ENCODE results near the gene RYR2. TPM values are rescaled to one million over a fixed set of nuclear protein-coding genes. Genes with fewer than 3 reads are reported as not detected.
"Not testable (repeated sequence)": the region's sequence is repeated elsewhere in the genome, so short reads cannot be mapped to it uniquely, and the experiment has no call there.

Gene RYR2
- total RNA-seq, 1 donor = not detected

DNA sequence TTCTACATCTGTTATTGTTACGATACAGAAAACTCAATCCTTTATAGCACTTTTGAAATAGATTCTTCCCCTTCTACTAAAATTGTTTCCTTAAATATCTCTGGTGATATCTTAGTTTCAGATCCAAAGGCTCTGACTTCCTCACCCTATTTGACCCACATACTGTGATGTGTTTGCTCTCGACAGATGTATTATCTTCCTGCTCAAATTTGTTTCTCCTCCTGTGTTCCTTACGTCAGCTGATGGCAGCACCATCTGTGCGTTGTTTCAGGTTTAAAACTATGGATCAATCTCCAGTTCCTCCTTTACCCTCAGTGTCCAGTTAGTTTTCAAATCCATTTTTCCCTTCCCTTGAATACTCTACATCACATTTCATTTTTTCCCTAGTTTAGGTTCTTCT is 274.4 kb downstream of the RYR2 start:
- no peak for DNase-seq (ENCODE audit: low read depth in 2 of 3, low spot score in 2 of 3)

DNA sequence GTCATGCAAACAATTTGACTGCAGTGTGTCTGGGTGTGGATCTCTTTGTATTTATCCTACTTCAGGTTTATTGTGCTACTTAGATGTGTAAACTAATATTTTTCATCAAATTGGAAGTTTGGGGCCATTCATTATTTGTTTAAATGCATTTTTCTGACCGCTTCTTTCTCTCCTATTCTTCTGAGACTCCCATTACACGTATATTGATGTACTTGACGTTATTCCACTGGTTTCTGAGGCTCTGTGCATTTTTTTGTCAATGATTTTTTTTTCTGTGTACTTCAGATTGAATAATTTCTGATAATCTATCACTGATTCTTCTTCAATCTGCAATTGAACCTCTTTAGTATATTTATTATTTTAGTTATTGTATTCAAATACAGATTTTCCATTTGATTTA is 276.8 kb downstream of the RYR2 start:
- DNase-seq (ENCODE audit: low read depth in 2 of 3, low spot score in 2 of 3) = no peak

DNA sequence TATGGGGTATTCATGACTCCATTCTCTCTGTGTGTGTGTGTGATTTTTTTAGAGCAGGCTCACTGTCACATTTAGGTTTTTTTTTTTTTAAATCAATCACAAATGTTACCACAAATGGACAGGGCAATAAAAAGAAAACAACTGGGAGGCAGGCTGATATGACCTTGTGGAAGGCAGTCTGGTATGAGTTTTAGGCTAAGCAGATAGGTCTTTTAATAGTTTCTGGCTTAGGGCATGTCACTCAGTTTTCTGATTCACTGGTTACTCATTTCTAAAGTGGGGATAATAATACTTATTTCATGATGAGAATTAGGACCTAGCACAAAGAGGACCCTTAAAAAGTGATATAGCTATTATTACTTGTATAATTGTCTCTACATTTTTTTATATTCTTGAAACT is 278.9 kb downstream of the RYR2 start:
- no peak for DNase-seq (ENCODE audit: low read depth in 2 of 3, low spot score in 2 of 3)

DNA sequence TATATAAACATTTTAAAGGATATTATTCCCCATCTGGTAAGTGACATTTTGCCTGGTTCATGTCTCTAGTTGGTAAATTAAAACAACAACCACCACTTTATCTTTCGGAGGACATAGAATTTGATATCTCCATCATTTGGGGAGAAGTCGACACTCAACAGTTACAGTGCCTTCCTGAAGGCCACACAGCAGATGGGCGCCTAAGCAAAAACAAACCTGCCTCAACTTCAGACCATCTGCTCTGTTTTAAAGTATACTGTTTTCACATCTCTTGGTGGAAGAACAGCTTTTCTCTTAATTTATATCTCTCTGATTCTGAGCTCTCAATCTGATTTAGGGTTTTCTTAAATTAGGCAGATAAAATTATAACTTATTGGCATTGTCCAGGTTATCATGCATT is 282.2 kb downstream of the RYR2 start:
- DNase-seq (ENCODE audit: low read depth in 2 of 3, low spot score in 2 of 3) = no peak

GRCh38 chr1:237327061-237327460 is 285.1 kb downstream of the RYR2 start:
- no peak for DNase-seq (ENCODE audit: low read depth in 2 of 3, low spot score in 2 of 3)

GRCh38 chr1:237340892-237341291 is 298.9 kb downstream of the RYR2 start:
- no peak for DNase-seq (ENCODE audit: low read depth in 2 of 3, low spot score in 2 of 3)

DNA sequence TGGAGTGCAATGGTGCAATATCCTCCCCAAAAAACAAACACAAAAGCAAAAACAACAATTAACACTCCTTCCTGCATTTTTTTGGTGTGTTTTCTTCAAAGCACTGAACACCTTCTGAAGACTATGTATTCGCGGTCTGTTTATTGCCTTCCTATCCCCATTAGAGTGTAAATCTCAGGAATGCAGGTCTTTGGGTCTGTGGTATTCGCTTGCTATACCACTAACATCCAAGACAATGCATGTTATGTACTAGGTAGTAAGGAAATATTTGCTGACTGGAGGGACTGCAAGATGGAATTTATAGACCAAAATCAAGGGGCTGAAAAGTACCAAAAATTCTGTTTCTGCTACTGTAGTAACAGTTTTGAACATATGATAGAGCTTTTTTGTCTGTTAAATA is 299.4 kb downstream of the RYR2 start:
- DNase-seq (ENCODE audit: low read depth in 2 of 3, low spot score in 2 of 3) = no peak

GRCh38 chr1:237342730-237343129 is 300.7 kb downstream of the RYR2 start:
- DNase-seq (ENCODE audit: low read depth in 2 of 3, low spot score in 2 of 3) = no peak

- DNase-seq (ENCODE audit: low read depth in 2 of 3, low spot score in 2 of 3) = no peak
Measured at GRCh38 chr1:237352747-237353146, 310.8 kb downstream of the RYR2 start.

GRCh38 chr1:237353918-237354317 is 311.9 kb downstream of the RYR2 start:
- DNase-seq (ENCODE audit: low read depth in 2 of 3, low spot score in 2 of 3) = no peak

DNA sequence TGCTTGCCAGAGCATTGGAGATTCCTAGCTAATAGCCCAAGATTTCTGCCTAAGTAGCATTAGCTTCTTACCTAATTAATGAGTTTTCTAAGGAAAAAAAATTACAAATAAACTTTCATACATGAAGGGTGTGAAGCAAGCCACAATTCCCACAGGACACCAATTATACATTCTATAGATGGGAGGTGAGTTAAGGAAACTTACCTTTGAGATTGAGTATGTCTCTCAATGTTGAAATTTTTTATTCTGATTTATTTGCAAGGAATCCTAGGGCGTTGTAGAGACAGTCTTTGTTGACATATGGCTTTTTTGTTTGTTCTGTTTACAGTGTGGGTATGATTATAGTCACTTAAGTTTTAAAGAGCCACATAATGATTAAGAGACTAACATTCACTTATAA is 313.0 kb downstream of the RYR2 start:
- DNase-seq (ENCODE audit: low read depth in 2 of 3, low spot score in 2 of 3) = no peak

DNA sequence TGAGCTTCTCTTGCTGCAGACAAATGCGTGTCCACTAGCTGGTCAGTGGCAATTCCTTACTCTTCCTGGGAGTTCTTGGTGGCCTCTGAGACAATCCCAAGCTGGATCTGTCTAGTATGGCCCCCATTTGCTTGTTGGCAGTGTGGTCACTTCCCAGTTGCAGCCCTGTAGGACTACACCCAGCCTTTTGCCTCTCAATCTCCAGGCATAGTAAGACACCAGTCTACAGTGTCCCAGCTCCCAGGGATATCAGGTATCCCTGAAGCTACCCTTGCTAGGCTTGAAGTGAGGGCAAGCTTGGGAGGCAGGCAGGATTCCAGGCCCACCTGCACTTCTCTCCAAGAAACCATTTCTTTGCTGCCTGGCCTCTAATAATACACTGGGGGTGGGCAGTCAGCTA is 316.6 kb downstream of the RYR2 start:
- DNase-seq (ENCODE audit: low read depth in 2 of 3, low spot score in 2 of 3) = no peak

DNA sequence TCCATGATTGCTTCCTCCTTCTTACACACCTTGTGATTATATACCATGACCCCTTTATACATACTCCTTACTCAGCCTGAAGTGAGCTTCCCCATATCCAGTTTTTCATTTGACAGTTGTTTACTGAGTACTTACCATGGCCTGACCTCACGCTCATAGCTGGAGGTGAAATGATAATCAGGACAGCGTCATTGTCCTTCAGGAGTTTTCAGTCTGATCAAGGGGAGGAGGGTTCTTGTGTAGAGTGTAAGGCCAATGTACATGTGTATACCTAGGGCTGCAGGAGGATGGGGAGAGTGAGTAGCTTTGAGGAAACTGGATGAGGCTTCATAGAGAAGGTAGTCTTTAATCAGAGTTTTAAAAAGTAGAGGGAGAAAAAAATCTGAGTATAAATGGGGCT is 325.8 kb downstream of the RYR2 start:
- no peak for DNase-seq (ENCODE audit: low read depth in 2 of 3, low spot score in 2 of 3)

- not testable (repeated sequence) for DNase-seq (ENCODE audit: low read depth in 2 of 3, low spot score in 2 of 3)
Measured at GRCh38 chr1:237371477-237371876, 329.5 kb downstream of the RYR2 start.

- DNase-seq (ENCODE audit: low read depth in 2 of 3, low spot score in 2 of 3) = no peak
Measured at GRCh38 chr1:237383791-237384190, 341.8 kb downstream of the RYR2 start.

DNA sequence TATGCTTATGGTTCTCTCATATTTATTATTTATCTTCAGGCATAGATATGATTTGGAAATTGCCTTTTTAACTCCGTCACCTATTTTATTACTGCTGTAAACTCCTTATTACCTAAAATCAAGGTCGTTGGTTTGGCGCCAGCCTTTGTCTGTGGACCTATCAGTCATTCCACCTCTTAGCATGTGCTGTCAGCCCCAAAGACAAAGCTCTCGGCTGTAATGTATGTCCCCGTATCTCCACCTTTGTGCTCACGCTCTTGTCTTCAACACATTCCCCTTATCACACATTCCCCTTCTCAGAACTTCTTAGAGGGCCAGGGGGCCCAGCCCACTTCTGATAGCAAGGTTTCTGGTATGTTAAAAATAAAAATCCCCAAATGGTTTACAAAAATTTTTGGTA is 342.2 kb downstream of the RYR2 start:
- no peak for DNase-seq (ENCODE audit: low read depth in 2 of 3, low spot score in 2 of 3)

DNA sequence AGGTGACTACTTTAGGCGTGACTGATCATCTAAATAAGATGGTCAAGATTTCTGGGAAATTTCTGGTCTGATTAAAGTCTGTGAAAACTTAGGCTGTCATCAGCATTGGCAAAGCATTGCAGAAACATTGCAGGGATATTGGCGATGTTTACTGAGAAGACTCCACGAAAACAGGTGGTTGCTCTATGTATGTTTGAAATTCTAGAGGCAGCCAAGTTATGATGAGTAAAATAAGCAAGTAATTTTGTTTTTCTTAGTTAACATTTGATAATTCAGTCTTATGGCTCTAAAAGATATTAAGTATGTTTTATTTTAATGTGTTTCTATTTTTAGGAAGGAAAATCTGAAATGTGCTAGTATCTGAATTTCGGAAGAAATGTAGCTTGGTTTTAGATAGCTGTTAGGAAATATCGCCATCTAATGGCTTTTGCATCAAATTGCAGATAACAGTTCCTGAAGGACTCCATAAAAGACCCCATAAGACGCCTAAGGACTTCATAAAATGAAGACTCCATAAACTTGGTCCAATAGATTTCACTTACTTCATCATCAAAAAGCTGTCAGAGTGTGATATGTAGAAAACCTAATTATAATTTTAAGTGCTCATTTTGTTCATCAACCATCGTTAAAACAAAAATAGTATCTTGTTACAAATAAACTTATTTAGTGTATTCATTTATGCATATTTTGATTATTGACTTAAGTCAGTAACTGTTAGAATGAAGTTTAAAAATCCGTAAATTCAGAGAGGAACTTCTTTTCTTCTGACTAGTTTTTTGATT is 344.6 kb downstream of the RYR2 start:
- DNase-seq (ENCODE audit: low read depth in 2 of 3, low spot score in 2 of 3) = peak in 2 of 3 donors; percentile 9 to 39

GRCh38 chr1:237387144-237387505 is 345.1 kb downstream of the RYR2 start:
- no peak for DNase-seq (ENCODE audit: low read depth in 2 of 3, low spot score in 2 of 3)

DNA sequence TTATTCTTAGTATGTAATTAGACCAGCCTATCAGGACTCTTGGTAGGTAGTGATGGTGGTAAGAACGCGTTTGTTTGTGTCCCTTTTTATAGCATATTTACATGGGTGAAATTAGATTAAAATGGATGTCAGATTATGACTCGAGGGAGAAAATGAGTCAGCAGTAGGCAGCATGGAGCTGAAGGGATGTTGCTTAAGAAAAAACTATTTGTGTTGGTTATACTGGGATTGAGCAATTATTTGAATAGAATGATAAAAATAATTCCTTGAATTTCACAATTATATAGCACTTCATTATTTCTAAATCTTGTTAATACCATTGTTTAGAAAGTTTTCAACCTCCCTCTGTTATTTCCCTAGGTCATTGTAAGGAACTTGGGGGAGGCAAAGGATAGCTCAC is 348.8 kb downstream of the RYR2 start:
- DNase-seq (ENCODE audit: low read depth in 2 of 3, low spot score in 2 of 3) = no peak

- DNase-seq (ENCODE audit: low read depth in 2 of 3, low spot score in 2 of 3) = no peak
Measured at GRCh38 chr1:237393632-237394031, 351.6 kb downstream of the RYR2 start.

DNA sequence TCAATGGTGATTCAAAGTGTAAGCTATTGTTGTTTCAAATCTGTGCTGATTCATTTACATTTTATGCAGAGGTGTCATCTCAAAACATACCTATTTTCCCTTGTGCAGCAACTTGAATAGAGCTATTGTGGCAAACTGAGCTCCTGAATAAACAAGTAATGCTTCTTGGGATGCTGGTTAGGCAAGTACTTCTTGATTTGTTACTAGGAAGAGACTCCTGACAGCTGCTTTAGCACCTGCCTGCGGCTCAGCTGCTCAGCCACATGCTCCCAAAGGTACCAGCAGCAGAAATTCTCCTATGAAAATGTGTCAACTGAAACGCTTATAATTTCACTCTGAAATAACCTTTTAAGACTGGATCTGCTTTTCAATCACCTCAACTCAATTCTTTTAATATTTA is 352.3 kb downstream of the RYR2 start:
- no peak for DNase-seq (ENCODE audit: low read depth in 2 of 3, low spot score in 2 of 3)

DNA sequence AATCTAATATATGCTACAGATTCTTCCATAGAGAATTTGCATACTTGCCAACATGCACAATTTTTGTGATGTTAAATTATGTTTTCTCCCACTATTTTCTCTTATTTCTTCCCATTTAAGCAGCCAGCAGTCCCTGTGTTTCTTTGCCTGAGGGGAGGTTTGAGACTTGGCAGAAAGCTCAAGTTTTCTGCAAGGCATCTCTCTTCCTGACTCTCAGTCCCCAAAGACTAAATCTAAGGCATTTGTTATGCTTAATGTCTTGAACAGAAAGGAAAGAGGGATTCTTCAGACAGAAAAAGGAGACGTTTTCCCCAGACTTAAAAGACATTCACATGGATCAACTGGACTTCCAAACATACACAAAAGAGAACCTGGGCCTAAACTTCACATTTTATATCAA is 354.4 kb downstream of the RYR2 start:
- no peak for DNase-seq (ENCODE audit: low read depth in 2 of 3, low spot score in 2 of 3)

DNA sequence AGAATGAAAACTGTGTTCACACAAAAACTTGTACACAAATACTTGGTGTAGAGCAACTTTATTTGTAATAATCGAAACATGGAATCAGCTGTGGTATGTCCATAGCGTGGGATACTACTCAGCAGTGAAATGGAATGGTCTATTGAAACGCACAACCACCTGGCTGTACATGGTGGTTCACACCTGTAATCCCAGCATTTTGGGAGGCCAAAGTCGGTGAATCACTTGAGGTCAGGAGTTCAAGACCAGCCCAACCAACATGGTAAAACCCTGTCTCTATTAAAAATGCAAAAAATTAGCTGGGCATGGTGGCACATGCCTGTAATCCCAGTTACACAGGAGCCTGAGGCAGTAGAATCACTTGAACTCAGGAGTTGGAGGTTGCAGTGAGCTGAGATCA is 356.8 kb downstream of the RYR2 start:
- no peak for DNase-seq (ENCODE audit: low read depth in 2 of 3, low spot score in 2 of 3)

All from hematopoietic multipotent progenitor cell (in vitro differentiated cells).